SK-MEL-5 (cell line): ENCODE results near the gene MFAP4. TPM values are rescaled to one million over a fixed set of nuclear protein-coding genes. Genes with fewer than 3 reads are reported as not detected.
A peak's percentile ranks its signal among the peaks of the same experiment; 100 is the strongest.

Source experiments
- DNase-seq: peaks from one replicate; pipeline ENCODE4 v3.0.0-alpha.2; 2016; ENCODE audit warnings: low read depth, low spot score
- in situ Hi-C: cut with HindIII; loops from 2 replicates; pipeline ENCODE4 v1.10.0; 2016; ENCODE audit warnings: low sequenced_read_pairs, high pct_unique_total_duplicates, low pct_unique_long_range_greater_than_20kb
- total RNA-seq: library from RNA; depleted of rRNA; stranded (reverse); fragments of >200 nt; shearing (Covaris generic); gene quantifications from 2 replicates; pipeline ENCODE4 v1.2.3, GENCODE V29; 2014

MFAP4 gene
- total RNA-seq, 1 experiment from 2014 or later = not detected

- DNase-seq = no peak
- in situ Hi-C loops = no loop called here
These were observed 41.3 kb downstream of the MFAP4 start for GRCh38 chr17:19345486-19346350.

- no peak for DNase-seq
- in situ Hi-C loops = no loop called here
These were observed 41.9 kb downstream of the MFAP4 start for GRCh38 chr17:19345067-19345460.

- in situ Hi-C loops = no loop called here
- DNase-seq = no peak
These were observed 42.5 kb downstream of the MFAP4 start for GRCh38 chr17:19344311-19345066.

GRCh38 chr17:19343671-19344151, 43.3 kb downstream of the MFAP4 start:
- in situ Hi-C loops = no loop called here
- DNase-seq = no peak

GRCh38 chr17:19343256-19343630, 43.7 kb downstream of the MFAP4 start:
- in situ Hi-C loops = no loop called here
- DNase-seq = no peak

- DNase-seq = no peak
- in situ Hi-C loops = no loop called here
These were observed 44.3 kb downstream of the MFAP4 start for GRCh38 chr17:19342611-19343255.

GRCh38 chr17:19341641-19342610, 45.1 kb downstream of the MFAP4 start:
- DNase-seq = no peak
- in situ Hi-C loops = no loop called here

GRCh38 chr17:19341211-19341631, 45.8 kb downstream of the MFAP4 start:
- DNase-seq = no peak
- in situ Hi-C loops = no loop called here

- in situ Hi-C loops = no loop called here
- DNase-seq = no peak
These were observed 47.6 kb downstream of the MFAP4 start for GRCh38 chr17:19339341-19339815.

- in situ Hi-C loops = no loop called here
These were observed 48.7 kb downstream of the MFAP4 start for GRCh38 chr17:19338031-19338990.

GRCh38 chr17:19337712-19338023, 49.3 kb downstream of the MFAP4 start:
- in situ Hi-C loops = no loop called here
- no peak for DNase-seq

More at GRCh38 chr17:19338031-19338990, 48.7 kb downstream of the MFAP4 start:
- peak; percentile 76 for DNase-seq

GRCh38 chr17:19336938-19337711, 49.9 kb downstream of the MFAP4 start:
- DNase-seq = peak; percentile 26
- in situ Hi-C loops = no loop called here

- in situ Hi-C loops = no loop called here
- DNase-seq = no peak
These were observed 50.9 kb downstream of the MFAP4 start for GRCh38 chr17:19335951-19336631.

GRCh38 chr17:19334331-19334730, 52.7 kb downstream of the MFAP4 start:
- no peak for DNase-seq
- in situ Hi-C loops = no loop called here

GRCh38 chr17:19333736-19334290, 53.2 kb downstream of the MFAP4 start:
- DNase-seq = no peak
- in situ Hi-C loops = no loop called here
